ENCODE data around the gene LAS1L. TPM values are rescaled to one million over a fixed set of nuclear protein-coding genes. Genes with fewer than 3 reads are reported as not detected.

The LAS1L gene
- total RNA-seq, 1 experiment from 2014 or later, result 48.3 TPM

DNA sequence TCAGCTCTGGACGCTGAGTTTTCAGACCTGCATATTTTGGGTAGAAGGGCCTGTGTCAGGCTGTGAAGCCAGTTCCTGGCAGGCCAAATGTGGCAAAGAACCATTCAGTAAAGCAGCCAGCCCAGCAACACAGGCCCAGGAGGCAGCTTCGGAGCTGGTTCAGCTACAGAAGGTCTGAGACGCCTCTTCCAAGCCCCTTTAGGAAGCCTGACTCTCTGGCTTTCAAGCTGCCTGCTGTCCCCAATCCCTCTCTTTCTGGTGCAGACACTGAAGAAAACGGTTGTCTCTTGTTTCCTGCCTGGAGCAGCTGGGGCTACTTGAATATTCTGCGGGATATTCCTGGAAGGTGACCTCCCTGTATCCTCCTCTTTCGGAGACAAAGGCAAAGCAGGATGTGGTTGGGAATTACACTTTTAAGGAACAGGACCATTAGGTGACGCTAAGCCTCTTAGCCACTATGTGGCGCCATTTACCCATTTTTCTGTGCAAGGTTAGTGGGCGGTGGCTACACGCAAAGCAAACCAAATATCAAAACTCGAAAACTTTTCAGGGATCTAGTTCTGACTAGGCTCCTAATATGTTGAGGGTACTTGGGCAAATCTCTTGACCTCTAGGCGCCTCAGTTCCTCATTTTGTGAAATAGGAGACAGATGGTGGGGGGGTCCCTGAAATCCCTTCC lies 47.2 kb upstream of the LAS1L start:
- Histone ChIP-seq H3K27me3 (ENCODE audit: insufficient read depth, low read depth) (no peaks in the 10 kb centered on the region), H3K36me3 (ENCODE audit: low read depth) (no peaks in the 10 kb centered on the region), H3K9me2 (ENCODE audit: insufficient read depth) (no peaks in the 10 kb centered on the region), H3K4me2 (no peak overlapping the region), H4K20me1 (ENCODE audit: insufficient read depth) (no peaks in the 10 kb centered on the region), H3K9me3 (ENCODE audit: insufficient read depth, low read depth) (no peaks in the 10 kb centered on the region), H3K79me2 (ENCODE audit: low read depth) (no peaks in the 10 kb centered on the region), H3K4me1 (replicated peaks; ENCODE audit: insufficient read depth) (no peaks in the 10 kb centered on the region), H3F3A (ENCODE audit: insufficient read depth, low read depth) (no peaks in the 10 kb centered on the region), H3K27ac (no peak overlapping the region), H3K4me3 (no peak overlapping the region), H2AFZ (no peak overlapping the region)
- ChIA-PET CTCF (interaction anchor here (0.5 kb wide), 1 partner anchor 1155 kb away, joined by 10 read pairs; no protein-coding TSS in a partner anchor), POLR2A (ENCODE audit: unreplicated experiment) (no interaction called here)
- peak in 1 of 2 experiments; percentile 49 for DNase-seq
- TF ChIP-seq, protein P1, sequence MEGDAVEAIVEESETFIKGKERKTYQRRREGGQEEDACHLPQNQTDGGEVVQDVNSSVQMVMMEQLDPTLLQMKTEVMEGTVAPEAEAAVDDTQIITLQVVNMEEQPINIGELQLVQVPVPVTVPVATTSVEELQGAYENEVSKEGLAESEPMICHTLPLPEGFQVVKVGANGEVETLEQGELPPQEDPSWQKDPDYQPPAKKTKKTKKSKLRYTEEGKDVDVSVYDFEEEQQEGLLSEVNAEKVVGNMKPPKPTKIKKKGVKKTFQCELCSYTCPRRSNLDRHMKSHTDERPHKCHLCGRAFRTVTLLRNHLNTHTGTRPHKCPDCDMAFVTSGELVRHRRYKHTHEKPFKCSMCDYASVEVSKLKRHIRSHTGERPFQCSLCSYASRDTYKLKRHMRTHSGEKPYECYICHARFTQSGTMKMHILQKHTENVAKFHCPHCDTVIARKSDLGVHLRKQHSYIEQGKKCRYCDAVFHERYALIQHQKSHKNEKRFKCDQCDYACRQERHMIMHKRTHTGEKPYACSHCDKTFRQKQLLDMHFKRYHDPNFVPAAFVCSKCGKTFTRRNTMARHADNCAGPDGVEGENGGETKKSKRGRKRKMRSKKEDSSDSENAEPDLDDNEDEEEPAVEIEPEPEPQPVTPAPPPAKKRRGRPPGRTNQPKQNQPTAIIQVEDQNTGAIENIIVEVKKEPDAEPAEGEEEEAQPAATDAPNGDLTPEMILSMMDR (conservative IDR thresholded peaks at IDR 0.05), result peak; percentile 81
- no peak for TF ChIP-seq EZH2 (IDR thresholded peaks at IDR 0.05; ENCODE audit: low read depth)
- no TSS peak for BruUV-seq (replicated peaks)
- intact Hi-C loops (cut with micrococcal nuclease; ENCODE audit: unreplicated experiment), result loop anchor here (1.0 kb wide), 1 partner anchor 405 kb away; no protein-coding TSS in a partner anchor

DNA sequence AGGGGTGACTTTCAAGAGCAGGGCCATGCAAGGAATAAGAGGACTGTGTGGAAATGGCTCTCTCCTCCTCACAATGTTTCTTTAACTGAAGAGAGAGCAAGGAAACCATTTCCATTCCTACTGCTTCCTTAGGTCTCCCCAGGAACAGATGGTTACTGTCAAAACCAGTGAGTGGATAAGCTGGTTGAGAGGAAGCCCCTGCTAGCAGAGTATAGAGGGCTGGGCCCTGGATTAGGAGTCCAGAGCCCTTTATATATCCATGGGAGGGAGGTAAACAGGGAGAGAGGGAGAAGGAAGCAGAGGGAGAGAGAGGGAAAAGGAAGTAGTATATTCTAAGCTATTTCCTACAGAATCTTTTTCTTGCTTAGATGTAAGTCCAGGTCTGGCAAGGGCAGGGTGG lies 43.8 kb upstream of the LAS1L start:
- no peak for DNase-seq
- Histone ChIP-seq H3K9me3 (ENCODE audit: insufficient read depth, low read depth) (no peaks in the 10 kb centered on the region), H3K4me3 (no peak overlapping the region), H3K4me1 (replicated peaks; ENCODE audit: insufficient read depth) (no peaks in the 10 kb centered on the region), H3K79me2 (ENCODE audit: low read depth) (no peaks in the 10 kb centered on the region), H3K4me2 (no peak overlapping the region), H2AFZ (no peak overlapping the region), H3F3A (ENCODE audit: insufficient read depth, low read depth) (no peaks in the 10 kb centered on the region), H3K9me2 (ENCODE audit: insufficient read depth) (no peaks in the 10 kb centered on the region), H3K36me3 (ENCODE audit: low read depth) (no peaks in the 10 kb centered on the region), H3K27me3 (ENCODE audit: insufficient read depth, low read depth) (no peaks in the 10 kb centered on the region), H3K27ac (no peak overlapping the region), H4K20me1 (ENCODE audit: insufficient read depth) (no peaks in the 10 kb centered on the region)
- TF ChIP-seq, protein P1 (conservative IDR thresholded peaks at IDR 0.05), result no peak
- TF ChIP-seq EZH2 (IDR thresholded peaks at IDR 0.05; ENCODE audit: low read depth), result no peak
- no TSS peak for BruUV-seq (replicated peaks)
- ChIA-PET CTCF (no interaction called here), POLR2A (ENCODE audit: unreplicated experiment) (no interaction called here)
- intact Hi-C loops (cut with micrococcal nuclease; ENCODE audit: unreplicated experiment), result no loop called here

DNA sequence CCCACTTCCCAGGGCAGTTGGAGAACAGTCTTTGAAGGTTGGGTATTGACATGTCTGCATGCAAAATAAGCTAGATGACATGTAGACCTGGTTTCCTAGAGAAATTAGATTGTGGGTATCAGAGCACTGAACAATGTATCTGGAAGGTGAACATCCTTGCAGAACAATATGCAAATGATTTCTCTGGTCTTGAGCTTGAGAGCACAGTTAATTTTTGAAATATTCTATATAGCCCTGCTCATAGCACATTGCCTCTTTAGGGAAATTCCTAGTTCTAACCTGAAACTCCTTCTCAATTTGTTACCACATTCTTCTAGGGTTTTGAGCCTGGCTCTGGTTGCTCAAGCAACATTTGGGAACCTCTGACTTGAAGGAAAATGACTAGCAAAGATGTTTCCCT lies 41.6 kb upstream of the LAS1L start:
- no peaks in the 10 kb centered on the region for H3K27me3 ChIP-seq (ENCODE audit: insufficient read depth, low read depth)
- H4K20me1 ChIP-seq (ENCODE audit: insufficient read depth), result no peaks in the 10 kb centered on the region
- CTCF ChIA-PET, result no interaction called here
- DNase-seq, result no peak
- POLR2A ChIA-PET (ENCODE audit: unreplicated experiment), result no interaction called here
- no peak overlapping the region for H3K4me2 ChIP-seq
- no peak overlapping the region for H2AFZ ChIP-seq
- intact Hi-C loops (cut with micrococcal nuclease; ENCODE audit: unreplicated experiment), result no loop called here
- H3K4me3 ChIP-seq, result no peak overlapping the region
- no peaks in the 10 kb centered on the region for H3K79me2 ChIP-seq (ENCODE audit: low read depth)
- TF ChIP-seq EZH2 (IDR thresholded peaks at IDR 0.05; ENCODE audit: low read depth), result no peak
- TF ChIP-seq, protein P1 (conservative IDR thresholded peaks at IDR 0.05), result no peak
- no peaks in the 10 kb centered on the region for H3K9me2 ChIP-seq (ENCODE audit: insufficient read depth)
- no TSS peak for BruUV-seq (replicated peaks)
- no peaks in the 10 kb centered on the region for H3F3A ChIP-seq (ENCODE audit: insufficient read depth, low read depth)
- no peaks in the 10 kb centered on the region for H3K36me3 ChIP-seq (ENCODE audit: low read depth)
- no peak overlapping the region for H3K27ac ChIP-seq
- H3K4me1 ChIP-seq (replicated peaks; ENCODE audit: insufficient read depth), result no peaks in the 10 kb centered on the region
- no peaks in the 10 kb centered on the region for H3K9me3 ChIP-seq (ENCODE audit: insufficient read depth, low read depth)

Data from PC-9 (cell line).